MM.1S (cell line): ENCODE data around the gene CCDC167.

ENCODE experiments used
- DNase-seq: peaks from one replicate; pipeline ENCODE4 v3.0.0-alpha.2; 2015
- H2AFZ ChIP-seq: fragments of 300-600 bp; sonication (generic); 2 replicates; pipeline ENCODE4 v1.6.0; 2016; ENCODE audit warnings: antibody characterized with exemption, low read length
- H3F3A ChIP-seq: fragments of 300-600 bp; sonication (generic); 2 replicates; pipeline ENCODE4 v1.6.1; 2016; ENCODE audit warnings: mild to moderate bottlenecking, antibody characterized with exemption, low read length, moderate library complexity, mixed read lengths; ENCODE audit not compliant: insufficient read depth
- H3K27ac ChIP-seq: fragments of 300-600 bp; sonication (generic); 2 replicates; pipeline ENCODE4 v1.5.1; 2016; ENCODE audit warnings: mild to moderate bottlenecking, low read length
- H3K27me3 ChIP-seq: fragments of 300-600 bp; sonication (generic); replicated peaks from 2 replicates; pipeline ENCODE4 v1.6.0; 2016; ENCODE audit warnings: low read length; ENCODE audit not compliant: insufficient read depth
- H3K36me3 ChIP-seq: fragments of 300-600 bp; sonication (generic); replicated peaks from 2 replicates; pipeline ENCODE4 v1.6.1; 2016; ENCODE audit warnings: mild to moderate bottlenecking, low read length, mixed read lengths; ENCODE audit not compliant: insufficient read depth
- H3K4me1 ChIP-seq: fragments of 300-600 bp; sonication (generic); 2 replicates; pipeline ENCODE4 v1.6.1; 2016; ENCODE audit warnings: low read length, mixed read lengths
- H3K4me2 ChIP-seq: fragments of 300-600 bp; sonication (generic); 2 replicates; pipeline ENCODE4 v1.6.0; 2016; ENCODE audit warnings: low read depth, low read length
- H3K4me3 ChIP-seq: fragments of 300-600 bp; sonication (generic); 2 replicates; pipeline ENCODE4 v1.5.1; 2016; ENCODE audit warnings: low read length, mixed read lengths
- H3K79me2 ChIP-seq: fragments of 300-600 bp; sonication (generic); 2 replicates; pipeline ENCODE4 v1.6.1; 2016; ENCODE audit warnings: mixed run types, low read length, mixed read lengths
- H3K9ac ChIP-seq: fragments of 300-600 bp; sonication (generic); 2 replicates; pipeline ENCODE4 v1.6.1; 2016; ENCODE audit warnings: low read length, mixed read lengths
- H3K9me2 ChIP-seq: fragments of 300-600 bp; sonication (generic); replicated peaks from 2 replicates; pipeline ENCODE4 v1.6.1; 2016; ENCODE audit warnings: mild to moderate bottlenecking, low read length, mixed read lengths; ENCODE audit not compliant: insufficient read depth
- H3K9me3 ChIP-seq: fragments of 300-600 bp; sonication (generic); replicated peaks from 2 replicates; pipeline ENCODE4 v1.6.1; 2016; ENCODE audit warnings: mild to moderate bottlenecking, low read length, mixed read lengths; ENCODE audit not compliant: insufficient read depth
- H4K20me1 ChIP-seq: fragments of 300-600 bp; sonication (generic); 2 replicates; pipeline ENCODE4 v1.6.1; 2016; ENCODE audit warnings: mild to moderate bottlenecking, low read length, moderate library complexity, mixed read lengths; ENCODE audit not compliant: insufficient read depth
- EZH2 ChIP-seq: fragments of 300-600 bp; sonication (generic); optimal IDR thresholded peaks from 2 replicates; pipeline ENCODE3; 2017; ENCODE audit warnings: low read depth, mild to moderate bottlenecking, antibody characterized with exemption, low read length, mixed read lengths
- EZH2phosphoT487 ChIP-seq: fragments of 300-600 bp; sonication (generic); IDR thresholded peaks from 2 replicates; pipeline ENCODE4 v1.6.1; 2018; ENCODE audit warnings: antibody characterized with exemption, low read length
- TF ChIP-seq, protein P1 (sequence below): fragments of 300-600 bp; sonication (generic); IDR thresholded peaks from 2 replicates; pipeline ENCODE4 v1.5.1; 2016; ENCODE audit warnings: antibody characterized with exemption, low read length, mixed read lengths

CCDC167 gene

DNA sequence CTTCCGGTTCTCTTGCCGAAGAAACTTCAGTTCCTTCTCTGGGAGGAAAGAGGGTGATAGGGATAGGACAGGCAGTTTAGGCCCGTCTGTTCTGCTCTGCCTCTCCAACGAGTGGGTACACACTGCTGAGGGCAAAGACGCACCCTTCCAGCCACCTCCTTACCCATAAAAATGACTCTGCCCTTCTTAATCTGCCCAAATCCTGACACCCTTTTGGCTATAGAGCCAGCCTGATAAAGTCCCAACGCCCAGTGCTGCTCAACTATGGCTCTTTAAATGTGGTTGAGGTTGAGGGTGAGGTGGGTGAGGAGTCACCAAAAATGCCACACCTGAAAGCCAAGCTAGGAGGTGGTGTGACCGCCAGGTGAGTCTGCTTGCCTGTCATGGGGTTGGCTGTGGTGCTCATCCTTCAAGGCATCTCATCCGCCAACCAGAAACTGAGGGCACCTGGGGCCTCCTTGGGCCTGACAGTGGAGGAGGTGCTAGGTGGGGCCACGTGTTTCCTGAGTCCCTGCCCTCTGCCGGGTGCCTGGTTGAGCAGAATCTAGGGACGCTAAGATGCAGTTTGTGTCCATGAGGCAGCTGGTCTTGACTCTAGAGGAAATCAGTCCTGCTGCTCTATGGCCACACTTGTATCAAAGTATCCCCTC is 16.3 kb downstream of the CCDC167 start:
- DNase-seq, result peak; percentile 62
- Histone ChIP-seq H3K27ac (no peak overlapping the region), H3F3A (no peaks in the 10 kb centered on the region), H3K9me3 (no peaks in the 10 kb centered on the region), H4K20me1 (no peaks in the 10 kb centered on the region), H3K4me3 (no peak overlapping the region), H3K9ac (no peak overlapping the region), H3K79me2 (no peaks in the 10 kb centered on the region), H2AFZ (no peak overlapping the region), H3K4me2 (no peak overlapping the region), H3K9me2 (no peaks in the 10 kb centered on the region), H3K4me1 (peaks cover 12% of the 10 kb centered on the region; the same call in 1 of the 2 replicates), H3K27me3 (no peaks in the 10 kb centered on the region), H3K36me3 (0 out of 2 replicates have a peak, but pooled peaks cover 3% of the 10 kb centered on the region)
- TF ChIP-seq, protein P1, sequence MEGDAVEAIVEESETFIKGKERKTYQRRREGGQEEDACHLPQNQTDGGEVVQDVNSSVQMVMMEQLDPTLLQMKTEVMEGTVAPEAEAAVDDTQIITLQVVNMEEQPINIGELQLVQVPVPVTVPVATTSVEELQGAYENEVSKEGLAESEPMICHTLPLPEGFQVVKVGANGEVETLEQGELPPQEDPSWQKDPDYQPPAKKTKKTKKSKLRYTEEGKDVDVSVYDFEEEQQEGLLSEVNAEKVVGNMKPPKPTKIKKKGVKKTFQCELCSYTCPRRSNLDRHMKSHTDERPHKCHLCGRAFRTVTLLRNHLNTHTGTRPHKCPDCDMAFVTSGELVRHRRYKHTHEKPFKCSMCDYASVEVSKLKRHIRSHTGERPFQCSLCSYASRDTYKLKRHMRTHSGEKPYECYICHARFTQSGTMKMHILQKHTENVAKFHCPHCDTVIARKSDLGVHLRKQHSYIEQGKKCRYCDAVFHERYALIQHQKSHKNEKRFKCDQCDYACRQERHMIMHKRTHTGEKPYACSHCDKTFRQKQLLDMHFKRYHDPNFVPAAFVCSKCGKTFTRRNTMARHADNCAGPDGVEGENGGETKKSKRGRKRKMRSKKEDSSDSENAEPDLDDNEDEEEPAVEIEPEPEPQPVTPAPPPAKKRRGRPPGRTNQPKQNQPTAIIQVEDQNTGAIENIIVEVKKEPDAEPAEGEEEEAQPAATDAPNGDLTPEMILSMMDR, result no peak
- TF ChIP-seq EZH2, result no peak
- TF ChIP-seq EZH2phosphoT487, result no peak

DNA sequence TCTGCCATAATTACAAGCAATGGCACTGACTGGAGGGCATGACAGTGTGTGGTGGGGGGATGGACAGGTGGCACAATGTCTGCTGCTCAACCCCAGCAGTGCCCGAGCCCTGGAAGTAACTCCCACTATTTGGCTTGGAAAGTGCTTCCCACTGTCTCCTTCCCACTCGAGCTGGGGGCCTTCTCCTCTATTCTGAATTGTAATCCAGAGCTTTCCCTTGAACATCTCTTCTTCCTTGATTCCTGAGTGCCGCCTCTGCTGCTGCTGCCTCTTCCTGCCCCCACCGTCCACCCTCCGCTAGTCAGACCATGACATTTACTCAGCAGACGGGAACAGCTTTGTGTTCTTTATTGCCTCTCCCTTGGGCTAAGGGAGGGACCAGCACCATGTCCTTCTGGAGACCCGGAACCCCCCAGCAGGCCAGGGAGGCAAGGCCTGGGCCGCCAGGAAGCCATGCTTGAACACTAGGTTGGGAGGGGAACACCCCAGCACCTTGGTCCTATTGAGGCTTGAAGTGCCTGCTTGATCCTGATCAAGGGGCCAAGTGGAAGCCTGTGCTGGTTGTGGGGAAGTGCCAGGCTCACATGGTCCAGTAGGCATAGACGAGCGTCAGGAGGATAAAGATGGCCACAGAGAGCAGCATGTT is 17.0 kb downstream of the CCDC167 start:
- H3F3A ChIP-seq, result no peaks in the 10 kb centered on the region
- TF ChIP-seq EZH2phosphoT487 (no peak), EZH2 (no peak)
- TF ChIP-seq, protein P1, result no peak
- H4K20me1 ChIP-seq, result no peaks in the 10 kb centered on the region
- 0 out of 2 replicates have a peak, but pooled peaks cover 3% of the 10 kb centered on the region for H3K36me3 ChIP-seq
- no peak overlapping the region for H3K4me2 ChIP-seq
- H3K27ac ChIP-seq, result no peak overlapping the region
- no peaks in the 10 kb centered on the region for H3K9me2 ChIP-seq
- peaks cover 12% of the 10 kb centered on the region; the same call in 1 of the 2 replicates for H3K4me1 ChIP-seq
- DNase-seq, result no peak
- no peak overlapping the region for H3K9ac ChIP-seq
- H3K27me3 ChIP-seq, result no peaks in the 10 kb centered on the region
- no peak overlapping the region for H2AFZ ChIP-seq
- H3K9me3 ChIP-seq, result no peaks in the 10 kb centered on the region
- H3K79me2 ChIP-seq, result no peaks in the 10 kb centered on the region
- H3K4me3 ChIP-seq, result no peak overlapping the region

GRCh38 chr6:37481711-37482605 is 17.7 kb downstream of the CCDC167 start:
- no peaks in the 10 kb centered on the region for H4K20me1 ChIP-seq
- no peak overlapping the region for H3K4me3 ChIP-seq
- H3K36me3 ChIP-seq, result 0 out of 2 replicates have a peak, but pooled peaks cover 3% of the 10 kb centered on the region
- no peaks in the 10 kb centered on the region for H3K9me2 ChIP-seq
- no peaks in the 10 kb centered on the region for H3K9me3 ChIP-seq
- H3K4me1 ChIP-seq, result peaks cover 12% of the 10 kb centered on the region; the same call in 1 of the 2 replicates
- no peak overlapping the region for H2AFZ ChIP-seq
- no peak for TF ChIP-seq EZH2phosphoT487
- TF ChIP-seq, protein P1, result no peak
- no peak for TF ChIP-seq EZH2
- no peaks in the 10 kb centered on the region for H3F3A ChIP-seq
- no peaks in the 10 kb centered on the region for H3K79me2 ChIP-seq
- no peaks in the 10 kb centered on the region for H3K27me3 ChIP-seq
- no peak overlapping the region for H3K27ac ChIP-seq
- DNase-seq, result no peak
- H3K4me2 ChIP-seq, result no peak overlapping the region
- H3K9ac ChIP-seq, result no peak overlapping the region
